ENCODE measurements around the gene SFMBT1. TPM values are rescaled to one million over a fixed set of nuclear protein-coding genes. Genes with fewer than 3 reads are reported as not detected.
"Not testable (repeated sequence)": the region's sequence is repeated elsewhere in the genome, so short reads cannot be mapped to it uniquely, and the experiment has no call there.

Gene SFMBT1
- total and polyA plus RNA-seq, 9 donors, result 1.2 to 21.1 (median 6.2) TPM

DNA sequence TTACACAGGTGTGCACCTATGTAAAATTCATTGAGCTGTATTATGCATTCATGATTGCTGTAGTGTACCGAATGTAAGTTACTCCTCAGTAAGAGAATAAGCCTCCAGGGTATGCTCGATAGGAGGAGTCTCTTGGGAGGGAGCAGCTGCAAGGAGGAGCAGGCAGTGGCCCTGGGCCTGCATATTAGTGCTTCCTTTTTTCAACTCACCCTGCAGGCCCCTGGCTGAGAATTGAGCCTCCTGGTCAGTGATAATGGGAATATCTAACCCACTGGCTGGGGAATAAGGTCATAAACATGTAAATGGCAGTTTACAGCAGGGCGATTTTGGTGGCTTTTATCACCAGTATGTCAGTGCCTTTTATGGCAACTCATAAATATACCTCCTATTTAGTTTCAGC is 21.7 kb upstream of the SFMBT1 start:
- intact Hi-C loops (cut with DNase I), result no loop called here
- WGBS, 3 donors, result 55 to 75% (median 62%) methylated on average over 3 of the region's 3 CpGs
- no peaks in the 10 kb centered on the region for H3K36me3 ChIP-seq
- no peaks in the 10 kb centered on the region for H3K9me3 ChIP-seq
- DNase-seq, result no peak
- H3K4me3 ChIP-seq, result no peak overlapping the region
- no peaks in the 10 kb centered on the region for H3K27me3 ChIP-seq
- peaks cover 4% of the 10 kb centered on the region for H3K4me1 ChIP-seq (ENCODE audit: insufficient read depth)
- no peak overlapping the region for H3K27ac ChIP-seq
- TF ChIP-seq EP300 (IDR thresholded peaks at IDR 0.05), result no peak
- no peak for TF ChIP-seq POLR2A (IDR thresholded peaks at IDR 0.05)
- TF ChIP-seq, protein P1, sequence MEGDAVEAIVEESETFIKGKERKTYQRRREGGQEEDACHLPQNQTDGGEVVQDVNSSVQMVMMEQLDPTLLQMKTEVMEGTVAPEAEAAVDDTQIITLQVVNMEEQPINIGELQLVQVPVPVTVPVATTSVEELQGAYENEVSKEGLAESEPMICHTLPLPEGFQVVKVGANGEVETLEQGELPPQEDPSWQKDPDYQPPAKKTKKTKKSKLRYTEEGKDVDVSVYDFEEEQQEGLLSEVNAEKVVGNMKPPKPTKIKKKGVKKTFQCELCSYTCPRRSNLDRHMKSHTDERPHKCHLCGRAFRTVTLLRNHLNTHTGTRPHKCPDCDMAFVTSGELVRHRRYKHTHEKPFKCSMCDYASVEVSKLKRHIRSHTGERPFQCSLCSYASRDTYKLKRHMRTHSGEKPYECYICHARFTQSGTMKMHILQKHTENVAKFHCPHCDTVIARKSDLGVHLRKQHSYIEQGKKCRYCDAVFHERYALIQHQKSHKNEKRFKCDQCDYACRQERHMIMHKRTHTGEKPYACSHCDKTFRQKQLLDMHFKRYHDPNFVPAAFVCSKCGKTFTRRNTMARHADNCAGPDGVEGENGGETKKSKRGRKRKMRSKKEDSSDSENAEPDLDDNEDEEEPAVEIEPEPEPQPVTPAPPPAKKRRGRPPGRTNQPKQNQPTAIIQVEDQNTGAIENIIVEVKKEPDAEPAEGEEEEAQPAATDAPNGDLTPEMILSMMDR (IDR thresholded peaks at IDR 0.05), result no peak

DNA sequence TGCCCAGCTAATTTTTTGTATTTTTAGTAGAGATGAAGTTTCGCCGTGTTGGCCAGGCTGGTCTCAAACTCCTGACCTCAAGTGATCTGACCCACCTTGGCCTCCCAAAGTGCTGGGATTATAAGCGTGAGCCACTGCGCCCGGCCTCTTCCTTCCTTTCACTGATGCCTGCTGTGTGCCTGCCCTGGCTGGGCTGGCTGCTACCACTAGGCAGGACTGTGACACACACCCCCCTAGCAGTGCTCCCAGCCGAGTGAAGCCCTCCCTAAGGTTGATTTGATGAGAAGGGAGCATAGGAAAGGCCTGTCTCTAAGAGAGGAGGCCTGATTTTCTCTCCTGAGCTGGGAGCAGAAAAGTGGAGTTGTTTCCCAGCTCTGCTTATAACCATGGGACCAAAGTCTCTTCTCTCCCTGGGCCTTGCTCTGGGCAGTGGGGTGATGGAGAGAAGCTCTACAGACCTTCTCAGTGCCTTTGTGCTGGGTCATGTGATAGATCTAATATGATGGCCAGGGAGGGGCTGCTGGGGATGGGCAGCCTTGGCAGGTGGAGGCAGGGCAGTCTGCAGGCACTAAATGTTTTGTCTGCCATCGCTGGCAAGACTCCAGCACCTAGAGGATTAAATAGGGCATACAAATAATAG is 20.1 kb upstream of the SFMBT1 start:
- 84 to 89% (median 85%) methylated on average over 7 of the region's 7 CpGs for WGBS, 3 donors

DNA sequence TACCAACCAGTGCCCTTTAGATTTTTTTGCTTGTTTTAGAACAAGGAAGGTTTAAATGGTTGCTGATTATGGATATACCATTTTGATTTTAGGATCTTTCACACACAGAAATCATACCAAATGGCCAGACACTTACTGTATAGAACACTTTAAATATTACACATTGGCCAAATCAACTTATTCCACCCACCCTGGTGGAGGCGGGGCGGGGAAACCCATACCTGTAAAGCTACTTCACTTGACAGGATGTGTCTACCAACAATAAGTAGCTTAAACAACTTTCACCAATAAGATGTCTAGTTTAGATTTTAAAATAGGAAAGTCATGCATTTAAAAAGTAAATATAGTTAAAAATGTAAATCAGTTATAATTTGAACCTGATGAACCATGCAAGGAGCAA is 17.0 kb upstream of the SFMBT1 start:
- 95 to 99% (median 95%) methylated on average over 2 of the region's 2 CpGs for WGBS, 3 donors
- no peak for TF ChIP-seq EP300 (IDR thresholded peaks at IDR 0.05)
- Histone ChIP-seq H3K4me3 (no peak overlapping the region), H3K9me3 (no peaks in the 10 kb centered on the region), H3K27me3 (no peaks in the 10 kb centered on the region), H3K27ac (no peak overlapping the region), H3K36me3 (no peaks in the 10 kb centered on the region), H3K4me1 (ENCODE audit: insufficient read depth) (no peaks in the 10 kb centered on the region)
- no peak for DNase-seq
- intact Hi-C loops (cut with DNase I), result no loop called here

More for the DNA sequence above, 20.1 kb upstream of the SFMBT1 start:
- Histone ChIP-seq H3K27me3 (no peaks in the 10 kb centered on the region), H3K9me3 (no peaks in the 10 kb centered on the region), H3K36me3 (no peaks in the 10 kb centered on the region), H3K27ac (no peak overlapping the region), H3K4me1 (ENCODE audit: insufficient read depth) (no peaks in the 10 kb centered on the region), H3K4me3 (no peak overlapping the region)
- TF ChIP-seq, protein P1 (IDR thresholded peaks at IDR 0.05), result no peak
- TF ChIP-seq EP300 (IDR thresholded peaks at IDR 0.05) (no peak), POLR2A (IDR thresholded peaks at IDR 0.05) (no peak)
- intact Hi-C loops (cut with DNase I), result no loop called here
- DNase-seq, result peak in 2 of 5 donors; percentile 3 to 21

DNA sequence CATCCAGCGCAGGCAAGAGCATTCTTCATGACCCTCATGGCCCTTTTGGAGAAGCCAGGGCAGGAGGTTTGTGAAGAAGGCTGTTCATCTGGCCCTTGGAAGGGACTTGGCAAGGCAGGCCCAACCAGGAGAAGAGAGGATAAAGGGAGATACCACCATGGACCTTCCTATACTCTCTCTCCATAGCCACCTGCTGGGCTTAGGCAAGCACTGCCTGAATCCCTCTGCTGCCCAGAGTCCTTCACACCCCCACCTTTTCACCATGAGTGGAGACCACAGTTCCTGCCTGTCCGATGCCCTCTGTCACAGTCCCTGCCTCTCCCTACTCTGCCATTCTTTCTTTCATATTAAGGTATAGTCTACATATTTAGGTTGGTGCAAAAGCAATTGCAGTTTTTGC is 10.6 kb upstream of the SFMBT1 start:
- Histone ChIP-seq H3K27ac (no peak overlapping the region), H3K9me3 (no peaks in the 10 kb centered on the region), H3K27me3 (no peaks in the 10 kb centered on the region), H3K36me3 (no peaks in the 10 kb centered on the region), H3K4me3 (no peak overlapping the region), H3K4me1 (ENCODE audit: insufficient read depth) (no peaks in the 10 kb centered on the region)
- intact Hi-C loops (cut with DNase I), result no loop called here
- DNase-seq, result no peak
- TF ChIP-seq EP300 (IDR thresholded peaks at IDR 0.05), result no peak
- TF ChIP-seq, protein P1 (IDR thresholded peaks at IDR 0.05), result no peak
- TF ChIP-seq POLR2A (IDR thresholded peaks at IDR 0.05), result no peak
- 92 to 95% (median 94%) methylated on average over 2 of the region's 2 CpGs for WGBS, 3 donors

DNA sequence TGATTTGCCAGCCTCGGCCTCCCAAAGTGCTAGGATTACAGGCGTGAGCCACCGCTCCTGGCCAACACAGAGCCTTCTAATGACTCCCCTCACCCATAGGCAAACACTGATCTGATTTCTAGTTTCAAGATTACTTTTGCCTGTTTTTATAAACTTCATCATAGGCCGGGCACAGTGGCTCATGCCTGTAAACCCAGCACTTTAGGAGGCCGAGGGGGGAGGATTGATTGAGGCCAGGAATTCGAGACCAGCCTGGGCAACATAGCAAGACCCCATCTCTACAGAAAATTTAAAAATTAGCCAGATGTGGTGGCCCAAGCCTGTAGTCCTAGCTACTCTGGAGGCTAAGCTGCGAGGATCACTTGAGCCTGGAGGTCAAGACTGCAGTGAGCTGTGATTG is 8.4 kb upstream of the SFMBT1 start:
- DNase-seq; H3K4me1 ChIP-seq (ENCODE audit: insufficient read depth); H3K9me3 ChIP-seq; H3K27ac ChIP-seq; intact Hi-C loops (cut with DNase I); H3K27me3 ChIP-seq; H3K36me3 ChIP-seq; H3K4me3 ChIP-seq: not testable (repeated sequence)
- 78 to 90% (median 88%) methylated on average over 6 to 7 of the region's 7 CpGs for WGBS, 3 donors

Measured in ovary (tissue), 9 donors.